Measurements from ENCODE around the gene CEMIP2. TPM values are rescaled to one million over a fixed set of nuclear protein-coding genes. Genes with fewer than 3 reads are reported as not detected.
"Not testable (repeated sequence)": the region's sequence is repeated elsewhere in the genome, so short reads cannot be mapped to it uniquely, and the experiment has no call there.

Gene CEMIP2
- polyA plus RNA-seq, 3 donors from 2014 or later: 16.9 to 32.7 (median 21.8) TPM

GRCh38 chr9:71716138-71716909, 52.0 kb downstream of the CEMIP2 start:
- no peak overlapping the region for H3K4me3 Mint-ChIP-seq

GRCh38 chr9:71710856-71711255, 57.5 kb downstream of the CEMIP2 start:
- peaks cover 36 to 55% (median 46%) of the 10 kb centered on the region in 3 donors for H3K36me3 Mint-ChIP-seq

More at GRCh38 chr9:71716138-71716909, 52.0 kb downstream of the CEMIP2 start:
- peak in 2 of 3 donors; percentile 23 to 24 for DNase-seq
- H3K9me3 Mint-ChIP-seq: no peaks in the 10 kb centered on the region
- H3K36me3 Mint-ChIP-seq: peaks cover 33 to 52% (median 36%) of the 10 kb centered on the region in 3 donors
- peaks cover 7 to 31% of the 10 kb centered on the region in 2 donors for H3K4me1 Mint-ChIP-seq
- peaks cover 0 to 6% (median 0%) of the 10 kb centered on the region in 3 donors for H3K27me3 Mint-ChIP-seq (ENCODE audit: low read depth in 3 of 3)
- peak overlapping the region in 3 of 6 donors; percentile 34 to 71 (median 71) for H3K27ac Mint-ChIP-seq

GRCh38 chr9:71710201-71710600, 58.1 kb downstream of the CEMIP2 start:
- no peak overlapping the region for H3K4me3 Mint-ChIP-seq
- DNase-seq: no peak
- H3K36me3 Mint-ChIP-seq: peaks cover 42 to 55% (median 46%) of the 10 kb centered on the region in 3 donors
- peaks cover 0 to 6% (median 2%) of the 10 kb centered on the region in 3 donors for H3K27me3 Mint-ChIP-seq (ENCODE audit: low read depth in 3 of 3)
- H3K27ac Mint-ChIP-seq: no peak overlapping the region
- H3K9me3 Mint-ChIP-seq: no peaks in the 10 kb centered on the region
- H3K4me1 Mint-ChIP-seq: peaks cover 10 to 16% of the 10 kb centered on the region in 2 donors

More at GRCh38 chr9:71710856-71711255, 57.5 kb downstream of the CEMIP2 start:
- Mint-ChIP-seq H3K4me1 (peaks cover 9 to 11% of the 10 kb centered on the region in 2 donors), H3K27me3 (ENCODE audit: low read depth in 3 of 3) (peaks cover 0 to 6% (median 2%) of the 10 kb centered on the region in 3 donors), H3K27ac (peak overlapping the region in 2 of 6 donors; percentile 34 to 43), H3K9me3 (no peaks in the 10 kb centered on the region), H3K4me3 (no peak overlapping the region)
- no peak for DNase-seq

- H3K9me3 Mint-ChIP-seq: no peaks in the 10 kb centered on the region
- H3K27me3 Mint-ChIP-seq (ENCODE audit: low read depth in 3 of 3): peaks cover 0 to 6% (median 3%) of the 10 kb centered on the region in 3 donors
- H3K27ac Mint-ChIP-seq: peak overlapping the region in 1 of 6 donors; percentile 13
- H3K36me3 Mint-ChIP-seq: peaks cover 48 to 61% (median 51%) of the 10 kb centered on the region in 3 donors
- no peak overlapping the region for H3K4me3 Mint-ChIP-seq
- DNase-seq: no peak
- H3K4me1 Mint-ChIP-seq: peaks cover 13 to 24% of the 10 kb centered on the region in 2 donors
Observed at GRCh38 chr9:71709384-71709783, 58.9 kb downstream of the CEMIP2 start.

GRCh38 chr9:71706176-71706575, 62.1 kb downstream of the CEMIP2 start:
- no peak for DNase-seq
- Mint-ChIP-seq H3K9me3 (no peaks in the 10 kb centered on the region), H3K27me3 (ENCODE audit: low read depth in 3 of 3) (peaks cover 0 to 8% (median 3%) of the 10 kb centered on the region in 3 donors), H3K36me3 (peaks cover 41 to 54% (median 44%) of the 10 kb centered on the region in 3 donors), H3K4me1 (peaks cover 14 to 41% of the 10 kb centered on the region in 2 donors), H3K4me3 (no peak overlapping the region), H3K27ac (peak overlapping the region in 1 of 6 donors; percentile 64)

GRCh38 chr9:71704796-71705195, 63.5 kb downstream of the CEMIP2 start:
- no peak overlapping the region for H3K4me3 Mint-ChIP-seq
- H3K36me3 Mint-ChIP-seq: peaks cover 44 to 54% (median 48%) of the 10 kb centered on the region in 3 donors
- peak overlapping the region in 4 of 6 donors; percentile 2 to 68 (median 39) for H3K27ac Mint-ChIP-seq
- peaks cover 0 to 8% (median 3%) of the 10 kb centered on the region in 3 donors for H3K27me3 Mint-ChIP-seq (ENCODE audit: low read depth in 3 of 3)
- peaks cover 10 to 30% of the 10 kb centered on the region in 2 donors for H3K4me1 Mint-ChIP-seq
- no peaks in the 10 kb centered on the region for H3K9me3 Mint-ChIP-seq
- DNase-seq: no peak

GRCh38 chr9:71703172-71703872, 65.0 kb downstream of the CEMIP2 start:
- peaks cover 47 to 57% (median 52%) of the 10 kb centered on the region in 3 donors for H3K36me3 Mint-ChIP-seq
- peaks cover 0 to 8% (median 3%) of the 10 kb centered on the region in 3 donors for H3K27me3 Mint-ChIP-seq (ENCODE audit: low read depth in 3 of 3)
- no peak for DNase-seq
- no peak overlapping the region for H3K4me3 Mint-ChIP-seq
- H3K9me3 Mint-ChIP-seq: no peaks in the 10 kb centered on the region
- peaks cover 10 to 30% of the 10 kb centered on the region in 2 donors for H3K4me1 Mint-ChIP-seq
- peak overlapping the region; percentile 12 to 61 (median 38) for H3K27ac Mint-ChIP-seq

GRCh38 chr9:71697882-71698281, 70.4 kb downstream of the CEMIP2 start:
- H3K4me3 Mint-ChIP-seq: no peak overlapping the region
- peaks cover 3 to 16% of the 10 kb centered on the region in 2 donors for H3K4me1 Mint-ChIP-seq
- peaks cover 2 to 12% (median 6%) of the 10 kb centered on the region in 3 donors for H3K27me3 Mint-ChIP-seq (ENCODE audit: low read depth in 3 of 3)
- H3K27ac Mint-ChIP-seq: peak overlapping the region in 4 of 6 donors; percentile 49 to 71 (median 53)
- DNase-seq: no peak
- H3K36me3 Mint-ChIP-seq: peaks cover 42 to 64% (median 55%) of the 10 kb centered on the region in 3 donors
- H3K9me3 Mint-ChIP-seq: no peaks in the 10 kb centered on the region

GRCh38 chr9:71694332-71694731, 74.0 kb downstream of the CEMIP2 start:
- H3K9me3 Mint-ChIP-seq: no peaks in the 10 kb centered on the region
- no peak overlapping the region for H3K27ac Mint-ChIP-seq
- no peak overlapping the region for H3K4me3 Mint-ChIP-seq
- DNase-seq: no peak
- peaks cover 39 to 60% (median 50%) of the 10 kb centered on the region in 3 donors for H3K36me3 Mint-ChIP-seq
- H3K4me1 Mint-ChIP-seq: peaks cover 2 to 11% of the 10 kb centered on the region in 2 donors
- H3K27me3 Mint-ChIP-seq (ENCODE audit: low read depth in 3 of 3): peaks cover 4 to 19% (median 6%) of the 10 kb centered on the region in 3 donors

- peak overlapping the region in 1 of 6 donors; percentile 25 for H3K27ac Mint-ChIP-seq
- peaks cover 4 to 19% (median 6%) of the 10 kb centered on the region in 3 donors for H3K27me3 Mint-ChIP-seq (ENCODE audit: low read depth in 3 of 3)
- no peak for DNase-seq
- H3K36me3 Mint-ChIP-seq: peaks cover 41 to 60% (median 49%) of the 10 kb centered on the region in 3 donors
- H3K4me1 Mint-ChIP-seq: peaks cover 2 to 11% of the 10 kb centered on the region in 2 donors
- H3K9me3 Mint-ChIP-seq: no peaks in the 10 kb centered on the region
- H3K4me3 Mint-ChIP-seq: no peak overlapping the region
Observed at GRCh38 chr9:71693607-71694006, 74.7 kb downstream of the CEMIP2 start.

- no peak for DNase-seq
- H3K9me3 Mint-ChIP-seq: no peaks in the 10 kb centered on the region
- H3K4me1 Mint-ChIP-seq: peaks cover 4 to 5% of the 10 kb centered on the region in 2 donors
- peaks cover 38 to 55% (median 45%) of the 10 kb centered on the region in 3 donors for H3K36me3 Mint-ChIP-seq
- peak overlapping the region in 2 of 6 donors; percentile 41 to 43 for H3K27ac Mint-ChIP-seq
- H3K27me3 Mint-ChIP-seq (ENCODE audit: low read depth in 3 of 3): peaks cover 4 to 14% (median 8%) of the 10 kb centered on the region in 3 donors
- no peak overlapping the region for H3K4me3 Mint-ChIP-seq
Observed at GRCh38 chr9:71692337-71692736, 76.0 kb downstream of the CEMIP2 start.

- peak overlapping the region in 1 of 6 donors; percentile 30 for H3K27ac Mint-ChIP-seq
- not testable (repeated sequence) for H3K4me3 Mint-ChIP-seq, H3K4me1 Mint-ChIP-seq, DNase-seq, H3K9me3 Mint-ChIP-seq
- peaks cover 4 to 14% (median 8%) of the 10 kb centered on the region in 3 donors for H3K27me3 Mint-ChIP-seq (ENCODE audit: low read depth in 3 of 3)
- H3K36me3 Mint-ChIP-seq: peaks cover 39 to 51% (median 42%) of the 10 kb centered on the region in 3 donors
Observed at GRCh38 chr9:71691576-71691975, 76.7 kb downstream of the CEMIP2 start.

- Mint-ChIP-seq H3K27me3 (ENCODE audit: low read depth in 3 of 3) (peaks cover 1 to 12% (median 10%) of the 10 kb centered on the region in 3 donors), H3K27ac (peak overlapping the region in 1 of 6 donors; percentile 39), H3K4me3 (no peak overlapping the region), H3K4me1 (peaks cover 14 to 15% of the 10 kb centered on the region in 2 donors), H3K9me3 (no peaks in the 10 kb centered on the region), H3K36me3 (peaks cover 35 to 48% (median 37%) of the 10 kb centered on the region in 3 donors)
- no peak for DNase-seq
Observed at GRCh38 chr9:71690689-71691435, 77.5 kb downstream of the CEMIP2 start.
